ENCODE data around the gene TLE5. TPM values are rescaled to one million over a fixed set of nuclear protein-coding genes. Genes with fewer than 3 reads are reported as not detected.

The TLE5 gene
- total RNA-seq, 6 donors from 2014 or later: 324 to 781 (median 471) TPM

DNA sequence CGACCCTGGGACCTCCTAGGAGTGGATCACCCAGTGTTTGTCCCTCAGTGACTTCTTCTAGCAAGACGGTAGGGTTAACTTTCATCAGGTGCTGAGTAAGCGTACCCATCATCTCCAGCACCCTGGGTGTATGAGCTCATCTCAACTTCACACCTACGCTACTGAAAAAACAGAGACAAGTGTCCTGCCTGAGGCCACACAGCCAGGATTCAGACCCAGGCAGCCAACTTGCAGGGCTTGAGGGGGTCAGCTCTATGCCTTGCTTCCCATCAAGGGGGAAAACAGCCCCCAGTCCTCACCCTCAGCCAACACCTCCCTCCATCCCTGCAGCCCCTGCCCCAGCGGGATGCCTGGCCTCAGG, 37.8 kb downstream of the TLE5 start:
- H3K27ac ChIP-seq: no peak overlapping the region
- H3K36me3 ChIP-seq: peaks cover 0 to 13% (median 2%) of the 10 kb centered on the region in 4 donors
- TF ChIP-seq EP300 (IDR thresholded peaks at IDR 0.05) (no peak), POLR2A (IDR thresholded peaks at IDR 0.05) (no peak), POLR2AphosphoS5 (IDR thresholded peaks at IDR 0.05) (no peak)
- TF ChIP-seq, protein P1, sequence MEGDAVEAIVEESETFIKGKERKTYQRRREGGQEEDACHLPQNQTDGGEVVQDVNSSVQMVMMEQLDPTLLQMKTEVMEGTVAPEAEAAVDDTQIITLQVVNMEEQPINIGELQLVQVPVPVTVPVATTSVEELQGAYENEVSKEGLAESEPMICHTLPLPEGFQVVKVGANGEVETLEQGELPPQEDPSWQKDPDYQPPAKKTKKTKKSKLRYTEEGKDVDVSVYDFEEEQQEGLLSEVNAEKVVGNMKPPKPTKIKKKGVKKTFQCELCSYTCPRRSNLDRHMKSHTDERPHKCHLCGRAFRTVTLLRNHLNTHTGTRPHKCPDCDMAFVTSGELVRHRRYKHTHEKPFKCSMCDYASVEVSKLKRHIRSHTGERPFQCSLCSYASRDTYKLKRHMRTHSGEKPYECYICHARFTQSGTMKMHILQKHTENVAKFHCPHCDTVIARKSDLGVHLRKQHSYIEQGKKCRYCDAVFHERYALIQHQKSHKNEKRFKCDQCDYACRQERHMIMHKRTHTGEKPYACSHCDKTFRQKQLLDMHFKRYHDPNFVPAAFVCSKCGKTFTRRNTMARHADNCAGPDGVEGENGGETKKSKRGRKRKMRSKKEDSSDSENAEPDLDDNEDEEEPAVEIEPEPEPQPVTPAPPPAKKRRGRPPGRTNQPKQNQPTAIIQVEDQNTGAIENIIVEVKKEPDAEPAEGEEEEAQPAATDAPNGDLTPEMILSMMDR (IDR thresholded peaks at IDR 0.05): no peak
- no peak for ATAC-seq (ENCODE audit: low FRiP score in 2 of 2)
- 75 to 82% methylated on average over 4 to 5 of the region's 5 CpGs for WGBS, 2 donors
- no peaks in the 10 kb centered on the region for H3K9me3 ChIP-seq
- peaks cover 13 to 20% (median 16%) of the 10 kb centered on the region in 4 donors for H3K4me1 ChIP-seq
- H3K27me3 ChIP-seq: no peaks in the 10 kb centered on the region
- no peak overlapping the region for H3K4me3 ChIP-seq
- no peak for DNase-seq

GRCh38 chr19:3020321-3020960, 41.9 kb downstream of the TLE5 start:
- DNase-seq (no peak), ATAC-seq (ENCODE audit: low FRiP score in 2 of 2) (no peak)
- no peaks in the 10 kb centered on the region for H3K9me3 ChIP-seq
- TF ChIP-seq EP300 (IDR thresholded peaks at IDR 0.05) (no peak), POLR2AphosphoS5 (IDR thresholded peaks at IDR 0.05) (no peak), POLR2A (IDR thresholded peaks at IDR 0.05) (no peak)
- TF ChIP-seq, protein P1 (IDR thresholded peaks at IDR 0.05): no peak
- 88 to 95% methylated on average over 17 to 18 of the region's 18 CpGs for WGBS, 2 donors
- peaks cover 0 to 7% (median 6%) of the 10 kb centered on the region in 4 donors for H3K4me1 ChIP-seq
- H3K4me3 ChIP-seq: no peak overlapping the region
- no peak overlapping the region for H3K27ac ChIP-seq
- peaks cover 0 to 31% (median 6%) of the 10 kb centered on the region in 4 donors for H3K36me3 ChIP-seq
- H3K27me3 ChIP-seq: no peaks in the 10 kb centered on the region

- DNase-seq (peak in 1 of 2 donors; percentile 73), ATAC-seq (ENCODE audit: low FRiP score in 2 of 2) (peak in 1 of 2 donors; percentile 32)
- TF ChIP-seq, protein P1 (IDR thresholded peaks at IDR 0.05): no peak
- no peaks in the 10 kb centered on the region for H3K4me1 ChIP-seq
- H3K9me3 ChIP-seq: no peaks in the 10 kb centered on the region
- H3K36me3 ChIP-seq: peaks cover 0 to 40% (median 11%) of the 10 kb centered on the region in 4 donors
- H3K27me3 ChIP-seq: no peaks in the 10 kb centered on the region
- WGBS, 2 donors: 92 to 96% methylated on average over 15 to 28 of the region's 28 CpGs
- H3K4me3 ChIP-seq: no peak overlapping the region
- H3K27ac ChIP-seq: no peak overlapping the region
Observed at GRCh38 chr19:3019211-3019854, 43.0 kb downstream of the TLE5 start.

DNA sequence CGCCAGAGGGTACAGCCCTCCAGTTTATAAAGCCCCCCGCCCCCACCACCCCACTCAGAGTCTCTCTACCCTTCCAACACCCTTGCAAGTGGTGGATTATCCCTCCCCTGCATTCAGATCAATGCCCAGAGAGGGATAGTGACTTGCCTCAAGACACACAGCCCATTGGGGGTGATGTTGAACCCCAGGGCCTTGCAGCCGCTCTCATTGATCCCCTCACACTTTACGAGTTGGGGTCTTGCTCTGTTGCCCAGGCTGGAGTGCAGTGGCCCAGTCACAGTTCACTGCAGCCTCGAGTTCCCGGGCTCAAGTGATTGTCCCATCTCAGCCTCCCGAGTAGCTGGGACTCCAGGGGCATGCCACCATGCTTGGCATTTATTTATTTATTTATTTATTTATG, 44.4 kb downstream of the TLE5 start:
- no peaks in the 10 kb centered on the region for H3K4me1 ChIP-seq
- no peak overlapping the region for H3K27ac ChIP-seq
- no peak for ATAC-seq (ENCODE audit: low FRiP score in 2 of 2)
- no peaks in the 10 kb centered on the region for H3K27me3 ChIP-seq
- no peak for DNase-seq
- H3K36me3 ChIP-seq: peaks cover 0 to 54% (median 17%) of the 10 kb centered on the region in 4 donors
- no peak overlapping the region for H3K4me3 ChIP-seq
- TF ChIP-seq POLR2AphosphoS5 (IDR thresholded peaks at IDR 0.05) (no peak), POLR2A (IDR thresholded peaks at IDR 0.05) (no peak)
- TF ChIP-seq, protein P1 (IDR thresholded peaks at IDR 0.05): no peak
- 95% methylated on average over 7 of the region's 7 CpGs for WGBS, 2 donors
- no peaks in the 10 kb centered on the region for H3K9me3 ChIP-seq

All from upper lobe of left lung (tissue), 6 donors.